SK-N-SH (cell line): ENCODE results near the gene SCN2A. TPM values are rescaled to one million over a fixed set of nuclear protein-coding genes. Genes with fewer than 3 reads are reported as not detected.
A peak's percentile ranks its signal among the peaks of the same experiment; 100 is the strongest.
"Not testable (repeated sequence)": the region's sequence is repeated elsewhere in the genome, so short reads cannot be mapped to it uniquely, and the experiment has no call there.

ENCODE experiments used
- CTCF ChIA-PET: fragments of 300-600, 350-600 bp; formaldehyde crosslinking; extraction: SDS; loops from one replicate; lab custom pipeline; 2021; lab: Yijun Ruan, JAX
- POLR2A ChIA-PET: fragments of 350-600 bp; sonication (Branson Sonifier 250); formaldehyde crosslinking; extraction: SDS; loops from one replicate; lab custom pipeline; 2020; ENCODE audit warnings: antibody characterized with exemption, inconsistent platforms; lab: Yijun Ruan, JAX
- DNase-seq: peaks from one replicate; pipeline ENCODE4 v3.0.0; 2012
- H2AFZ ChIP-seq: fragments of 200-600 bp; sonication (generic); 2 replicates; pipeline ENCODE4 v1.8.1; 2016; ENCODE audit warnings: antibody characterized with exemption, mild to moderate bottlenecking, low read depth
- H3F3A ChIP-seq: fragments of 200-600 bp; sonication (generic); replicated peaks from 2 replicates; pipeline ENCODE3; 2016; ENCODE audit warnings: antibody characterized with exemption, mild to moderate bottlenecking; ENCODE audit not compliant: insufficient read depth
- H3K27ac ChIP-seq, 2 experiments: fragments of 200-500 bp in 1 of 2; fragments of 200-600 bp in 1 of 2; sonication (Bioruptor generic) in 1 of 2; sonication (generic), shearing (Covaris generic) in 1 of 2; 2 replicates each; pipeline versions ENCODE4 v1.5.1 to v1.6.1; 2014 to 2016; ENCODE audit warnings: low read depth in 2 of 2, inconsistent platforms in 1 of 2, low read length in 1 of 2, mild to moderate bottlenecking in 1 of 2, mixed read lengths in 1 of 2
- H3K27me3 ChIP-seq: fragments of 200-600 bp; sonication (generic), shearing (Covaris generic); 2 replicates; pipeline ENCODE4 v1.6.1; 2016; ENCODE audit warnings: mixed run types; ENCODE audit not compliant: insufficient read depth
- H3K36me3 ChIP-seq, 2 experiments: fragments of 200-500 bp in 1 of 2; fragments of 200-600 bp in 1 of 2; sonication (Bioruptor generic) in 1 of 2; sonication (generic) in 1 of 2; replicated peaks in 1 of 2; 2 replicates each; pipeline versions ENCODE3 to v1.5.1; 2014 to 2016; ENCODE audit warnings: low read length in 1 of 2, mild to moderate bottlenecking in 1 of 2; ENCODE audit not compliant: insufficient read depth in 2 of 2, control insufficient read depth in 1 of 2
- H3K4me1 ChIP-seq, 2 experiments: fragments of 200-500 bp in 1 of 2; fragments of 200-600 bp in 1 of 2; sonication (Bioruptor generic) in 1 of 2; sonication (generic), shearing (Covaris generic) in 1 of 2; 2 replicates each; pipeline versions ENCODE4 v1.5.1 to v1.6.1; 2014 to 2016; ENCODE audit warnings: low read depth in 1 of 2, low read length in 1 of 2, mixed run types in 1 of 2; ENCODE audit not compliant: insufficient read depth in 2 of 2, control insufficient read depth in 1 of 2
- H3K4me2 ChIP-seq: fragments of 200-600 bp; sonication (generic), shearing (Covaris generic); 2 replicates; pipeline ENCODE4 v1.6.1; 2017; ENCODE audit warnings: mixed run types
- H3K4me3 ChIP-seq, 2 experiments: fragments of 200-500 bp in 1 of 2; fragments of 200-600 bp in 1 of 2; sonication (Bioruptor generic) in 1 of 2; sonication (generic), shearing (Covaris generic) in 1 of 2; 2 replicates each; pipeline versions ENCODE4 v1.5.1 to v1.8.1; 2014 to 2016; ENCODE audit warnings: low read depth in 2 of 2, inconsistent platforms in 1 of 2, low read length in 1 of 2, mild to moderate bottlenecking in 1 of 2, mixed read lengths in 1 of 2, moderate library complexity in 1 of 2
- H3K79me2 ChIP-seq: fragments of 200-600 bp; sonication (generic); 2 replicates; pipeline ENCODE4 v1.8.1; 2017; ENCODE audit warnings: mild to moderate bottlenecking; ENCODE audit not compliant: insufficient read depth
- H3K9ac ChIP-seq: fragments of 200-600 bp; sonication (generic); 2 replicates; pipeline ENCODE4 v1.6.1; 2017; ENCODE audit warnings: mixed run types
- H3K9me2 ChIP-seq: fragments of 200-600 bp; sonication (generic); 2 replicates; pipeline ENCODE4 v1.6.1; 2017; ENCODE audit warnings: mixed run types
- H3K9me3 ChIP-seq: fragments of 200-600 bp; sonication (generic); 2 replicates; pipeline ENCODE4 v1.6.1; 2017; ENCODE audit warnings: mixed run types, mild to moderate bottlenecking, moderate library complexity
- H4K20me1 ChIP-seq: fragments of 200-600 bp; sonication (generic); 2 replicates; pipeline ENCODE4 v1.6.1; 2017; ENCODE audit warnings: mild to moderate bottlenecking, mixed run types; ENCODE audit not compliant: insufficient read depth
- GATA2 ChIP-seq: sonication (generic); formaldehyde crosslinking; IDR thresholded peaks from 2 replicates; pipeline ENCODE4 v1.5.0; 2020; ENCODE audit warnings: mild to moderate bottlenecking, missing genetic modification reagents
- MEF2A ChIP-seq: IDR thresholded peaks from 2 replicates; pipeline ENCODE4 v1.4.0; 2012; ENCODE audit warnings: low read depth, borderline replicate concordance
- RCOR1 ChIP-seq: fragments of 150-350 bp; IDR thresholded peaks from 2 replicates; pipeline ENCODE4 v1.6.1; 2017; ENCODE audit warnings: antibody characterized with exemption, low read length
- USF2 ChIP-seq: fragments of 150-350 bp; IDR thresholded peaks from 2 replicates; pipeline ENCODE4 v1.6.1; 2017; ENCODE audit warnings: antibody characterized with exemption, low read length, low read depth, borderline replicate concordance
- ZBTB33 ChIP-seq: IDR thresholded peaks from 2 replicates; pipeline ENCODE4 v1.4.0; 2012; ENCODE audit warnings: low read depth, borderline replicate concordance
- WGBS: methylation state at CpG from one replicate; pipeline ENCODE4 v1.1.6; 2017; ENCODE audit warnings: low lambda C conversion rate; 5-methylcytosine and 5-hydroxymethylcytosine counted together
- polyA plus RNA-seq, 3 experiments: library from polyadenylated mRNA; depleted of rRNA; stranded (reverse); fragments of >200 nt; gene quantifications; 2 replicates each; pipeline ENCODE4 v1.2.3, GENCODE V29; 2012

The SCN2A gene
- polyA plus RNA-seq, 1 of the 3 experiments (the other 2 are of a cell fraction) = 5.1 TPM

- H3K9me3 ChIP-seq, H3K9me2 ChIP-seq, H3F3A ChIP-seq, POLR2A ChIA-PET, H4K20me1 ChIP-seq, DNase-seq, H3K4me2 ChIP-seq, H3K4me3 ChIP-seq, H3K9ac ChIP-seq, H3K4me1 ChIP-seq, H3K79me2 ChIP-seq, H3K27me3 ChIP-seq, H3K27ac ChIP-seq, H2AFZ ChIP-seq: not testable (repeated sequence)
- 85% methylated on average over 2 of the region's 2 CpGs for WGBS
- peaks cover 24 to 41% of the 10 kb centered on the region in 2 experiments for H3K36me3 ChIP-seq
- CTCF ChIA-PET = interaction anchor here (1.6 kb wide), 1 partner anchor 531 kb away, joined by 4 read pairs; no protein-coding TSS in a partner anchor
Observed at GRCh38 chr2:165344276-165344675, 105.1 kb downstream of the SCN2A start.

GRCh38 chr2:165348441-165348840 lies 109.2 kb downstream of the SCN2A start:
- no peak overlapping the region for H2AFZ ChIP-seq
- no peak overlapping the region for H3K27ac ChIP-seq
- H3K4me3 ChIP-seq = no peak overlapping the region
- H3K4me1 ChIP-seq = no peaks in the 10 kb centered on the region; a peak in 1 of 4 replicates
- no peak overlapping the region for H3K9ac ChIP-seq
- no peaks in the 10 kb centered on the region for H3F3A ChIP-seq
- TF ChIP-seq ZBTB33 (no peak), RCOR1 (no peak), USF2 (no peak)
- no peak overlapping the region for H3K4me2 ChIP-seq
- H3K27me3 ChIP-seq = no peaks in the 10 kb centered on the region
- WGBS = 91% methylated on average over 1 of the region's 1 CpG
- DNase-seq = no peak
- ChIA-PET POLR2A (no interaction called here), CTCF (no interaction called here)
- no peaks in the 10 kb centered on the region for H3K9me2 ChIP-seq
- H3K36me3 ChIP-seq = peaks cover 13% of the 10 kb centered on the region in 2 experiments
- no peaks in the 10 kb centered on the region for H3K79me2 ChIP-seq
- no peaks in the 10 kb centered on the region for H3K9me3 ChIP-seq
- no peaks in the 10 kb centered on the region for H4K20me1 ChIP-seq

- Histone ChIP-seq H2AFZ (no peak overlapping the region), H4K20me1 (no peaks in the 10 kb centered on the region), H3K27me3 (no peaks in the 10 kb centered on the region), H3K27ac (no peak overlapping the region), H3K4me2 (no peak overlapping the region), H3K9ac (no peak overlapping the region), H3K9me3 (no peaks in the 10 kb centered on the region), H3K79me2 (no peaks in the 10 kb centered on the region), H3F3A (no peaks in the 10 kb centered on the region), H3K4me3 (no peak overlapping the region), H3K36me3 (peaks cover 7 to 16% of the 10 kb centered on the region in 2 experiments), H3K9me2 (no peaks in the 10 kb centered on the region), H3K4me1 (no peaks in the 10 kb centered on the region; a peak in 1 of 4 replicates)
- no peak for DNase-seq
- WGBS = 58% methylated on average over 2 of the region's 2 CpGs
- CTCF ChIA-PET = no interaction called here
- no peak for TF ChIP-seq MEF2A
- peak; percentile 21; the same call in 1 of the 2 replicates for TF ChIP-seq GATA2 (CRISPR knock-in tag)
- POLR2A ChIA-PET = interaction anchor here (0.6 kb wide), 1 partner anchor 48 kb away, joined by 3 read pairs; no protein-coding TSS in a partner anchor
Observed at GRCh38 chr2:165349181-165349580, 110.0 kb downstream of the SCN2A start.
